ENCODE results near the gene CIBAR2. TPM values are rescaled to one million over a fixed set of nuclear protein-coding genes. Genes with fewer than 3 reads are reported as not detected.

CIBAR2 gene
- total RNA-seq, 1 donor from 2014 or later, result not detected

DNA sequence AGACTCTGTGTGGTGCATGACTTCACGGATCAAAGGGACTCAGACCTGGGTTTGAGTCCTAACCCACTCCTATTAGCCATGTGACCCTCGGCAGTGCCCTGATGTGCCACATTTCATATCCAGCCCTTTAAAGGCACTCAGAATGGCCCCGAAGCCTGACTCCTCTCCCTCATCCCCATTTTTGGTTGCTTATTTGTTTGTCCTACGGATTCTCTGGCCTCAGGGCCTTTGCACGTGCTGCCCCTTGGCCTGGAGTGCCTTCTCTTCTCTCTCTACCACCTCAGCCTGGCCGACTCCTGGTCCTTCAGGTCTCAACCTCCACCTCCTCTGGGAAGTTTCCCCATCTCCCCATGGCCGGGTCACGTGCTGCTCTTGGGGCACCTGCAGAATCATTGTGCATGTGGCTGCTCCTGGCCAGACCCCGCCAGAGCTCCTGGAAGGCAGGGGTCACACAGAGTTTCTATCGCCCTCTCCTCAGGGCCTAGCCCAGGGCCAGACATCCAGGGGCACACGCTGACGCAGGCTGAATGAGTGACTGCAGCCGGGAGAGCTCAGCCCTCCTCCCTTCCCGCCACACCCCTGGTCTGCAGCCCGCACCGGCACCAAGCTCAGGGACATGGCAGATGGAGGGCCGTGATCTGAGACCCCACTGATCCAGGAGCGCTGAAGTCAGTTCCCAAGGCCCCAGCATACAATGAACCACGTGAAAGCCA, 22.0 kb upstream of the CIBAR2 start:
- DNase-seq, result no peak
- Mint-ChIP-seq H3K36me3 (ENCODE audit: unreplicated experiment) (no peaks in the 10 kb centered on the region), H3K4me3 (ENCODE audit: unreplicated experiment) (no peak overlapping the region), H3K27ac (ENCODE audit: unreplicated experiment) (no peak overlapping the region), H3K9me3 (ENCODE audit: unreplicated experiment) (peaks cover 4% of the 10 kb centered on the region), H3K4me1 (ENCODE audit: low read depth, unreplicated experiment) (peaks cover 31% of the 10 kb centered on the region), H3K27me3 (ENCODE audit: unreplicated experiment) (peaks cover 19% of the 10 kb centered on the region)
- TF ChIP-seq, protein P1, sequence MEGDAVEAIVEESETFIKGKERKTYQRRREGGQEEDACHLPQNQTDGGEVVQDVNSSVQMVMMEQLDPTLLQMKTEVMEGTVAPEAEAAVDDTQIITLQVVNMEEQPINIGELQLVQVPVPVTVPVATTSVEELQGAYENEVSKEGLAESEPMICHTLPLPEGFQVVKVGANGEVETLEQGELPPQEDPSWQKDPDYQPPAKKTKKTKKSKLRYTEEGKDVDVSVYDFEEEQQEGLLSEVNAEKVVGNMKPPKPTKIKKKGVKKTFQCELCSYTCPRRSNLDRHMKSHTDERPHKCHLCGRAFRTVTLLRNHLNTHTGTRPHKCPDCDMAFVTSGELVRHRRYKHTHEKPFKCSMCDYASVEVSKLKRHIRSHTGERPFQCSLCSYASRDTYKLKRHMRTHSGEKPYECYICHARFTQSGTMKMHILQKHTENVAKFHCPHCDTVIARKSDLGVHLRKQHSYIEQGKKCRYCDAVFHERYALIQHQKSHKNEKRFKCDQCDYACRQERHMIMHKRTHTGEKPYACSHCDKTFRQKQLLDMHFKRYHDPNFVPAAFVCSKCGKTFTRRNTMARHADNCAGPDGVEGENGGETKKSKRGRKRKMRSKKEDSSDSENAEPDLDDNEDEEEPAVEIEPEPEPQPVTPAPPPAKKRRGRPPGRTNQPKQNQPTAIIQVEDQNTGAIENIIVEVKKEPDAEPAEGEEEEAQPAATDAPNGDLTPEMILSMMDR (IDR thresholded peaks at IDR 0.05; ENCODE audit: partially characterized antibody, unreplicated experiment), result no peak

DNA sequence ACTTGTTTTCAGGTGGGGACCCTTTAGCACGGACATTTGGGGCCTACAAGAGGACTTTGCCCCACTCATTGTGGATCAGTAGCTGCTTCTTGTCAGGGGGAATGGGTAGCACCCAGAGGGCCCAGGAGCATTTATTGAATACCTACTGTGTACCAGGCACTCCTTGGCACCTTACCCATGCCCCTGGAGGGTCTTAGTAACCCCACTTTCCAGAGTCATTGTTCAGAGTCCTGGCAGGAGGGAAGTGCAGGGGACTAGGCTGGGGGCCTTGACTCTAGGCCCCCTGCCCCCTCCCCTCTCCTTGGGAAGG, 21.0 kb upstream of the CIBAR2 start:
- peaks cover 4% of the 10 kb centered on the region for H3K9me3 Mint-ChIP-seq (ENCODE audit: unreplicated experiment)
- no peak for DNase-seq
- peak overlapping the region; percentile 68 for H3K27ac Mint-ChIP-seq (ENCODE audit: unreplicated experiment)
- no peak overlapping the region for H3K4me3 Mint-ChIP-seq (ENCODE audit: unreplicated experiment)
- TF ChIP-seq, protein P1 (IDR thresholded peaks at IDR 0.05; ENCODE audit: partially characterized antibody, unreplicated experiment), result no peak
- H3K27me3 Mint-ChIP-seq (ENCODE audit: unreplicated experiment), result peaks cover 14% of the 10 kb centered on the region
- peaks cover 26% of the 10 kb centered on the region for H3K4me1 Mint-ChIP-seq (ENCODE audit: low read depth, unreplicated experiment)
- no peaks in the 10 kb centered on the region for H3K36me3 Mint-ChIP-seq (ENCODE audit: unreplicated experiment)

DNA sequence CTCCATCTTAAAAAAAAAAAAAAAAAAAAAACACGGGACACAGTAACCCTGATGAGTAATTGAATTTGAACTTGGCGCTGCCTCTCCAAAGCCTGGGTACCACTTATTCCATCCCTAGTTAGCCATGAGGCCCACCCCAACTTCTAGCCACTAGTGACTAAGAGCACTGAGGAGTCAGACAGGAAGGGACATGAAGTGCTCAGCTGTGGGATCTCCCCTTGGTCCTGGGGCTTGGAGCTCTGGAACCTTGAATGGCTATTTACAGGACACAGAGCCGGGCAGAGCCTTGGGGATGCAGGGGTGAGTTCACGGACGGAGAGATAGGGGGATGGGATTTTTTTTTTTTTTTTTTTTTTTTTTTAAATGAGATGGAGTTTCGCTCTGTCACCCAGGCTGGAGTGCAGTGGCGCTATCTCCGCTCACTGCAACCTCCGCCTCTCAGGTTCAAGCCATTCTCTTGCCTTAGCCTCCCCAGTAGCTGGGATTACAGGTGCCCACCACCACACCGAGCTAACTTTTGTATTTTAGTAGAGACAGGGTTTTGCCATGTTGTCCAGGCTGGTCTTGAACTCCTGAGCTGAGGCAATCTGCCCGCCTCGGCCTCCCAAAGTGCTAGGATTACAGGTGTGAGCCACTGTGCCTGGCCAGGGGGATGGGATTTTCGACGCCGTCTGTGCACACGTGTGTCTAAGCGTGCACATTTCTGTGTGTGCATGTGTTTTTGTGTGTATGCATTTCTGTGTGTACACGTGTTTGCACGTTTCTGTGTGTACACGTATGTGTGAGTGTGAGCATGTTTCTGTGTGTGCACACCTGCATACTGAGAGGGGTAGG, 20.4 kb upstream of the CIBAR2 start:
- peak overlapping the region; percentile 68 for H3K27ac Mint-ChIP-seq (ENCODE audit: unreplicated experiment)
- H3K4me3 Mint-ChIP-seq (ENCODE audit: unreplicated experiment), result no peak overlapping the region
- H3K36me3 Mint-ChIP-seq (ENCODE audit: unreplicated experiment), result no peaks in the 10 kb centered on the region
- TF ChIP-seq, protein P1 (IDR thresholded peaks at IDR 0.05; ENCODE audit: partially characterized antibody, unreplicated experiment), result no peak
- H3K27me3 Mint-ChIP-seq (ENCODE audit: unreplicated experiment), result peaks cover 12% of the 10 kb centered on the region
- no peak for DNase-seq
- H3K4me1 Mint-ChIP-seq (ENCODE audit: low read depth, unreplicated experiment), result peaks cover 23% of the 10 kb centered on the region
- peaks cover 4% of the 10 kb centered on the region for H3K9me3 Mint-ChIP-seq (ENCODE audit: unreplicated experiment)

DNA sequence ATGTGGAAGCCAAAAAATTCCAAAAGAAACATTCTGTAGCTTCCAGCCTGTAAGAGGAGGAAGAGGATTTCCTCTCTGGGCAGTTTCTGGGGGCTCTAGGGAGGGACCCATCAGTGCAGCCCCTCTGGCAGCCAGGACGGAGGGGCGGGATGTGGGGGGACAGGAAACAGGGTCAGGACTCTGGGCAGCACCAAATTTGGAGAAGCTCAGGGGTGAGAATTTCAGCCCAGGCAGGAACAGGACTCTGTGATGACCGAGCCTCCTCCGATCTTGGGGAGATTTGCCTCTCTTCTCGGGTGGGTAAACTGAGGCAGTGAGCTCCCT, 18.4 kb upstream of the CIBAR2 start:
- no peak overlapping the region for H3K4me3 Mint-ChIP-seq (ENCODE audit: unreplicated experiment)

More for the DNA sequence above, 18.4 kb upstream of the CIBAR2 start:
- H3K9me3 Mint-ChIP-seq (ENCODE audit: unreplicated experiment), result peaks cover 8% of the 10 kb centered on the region
- peaks cover 23% of the 10 kb centered on the region for H3K4me1 Mint-ChIP-seq (ENCODE audit: low read depth, unreplicated experiment)
- H3K27ac Mint-ChIP-seq (ENCODE audit: unreplicated experiment), result no peak overlapping the region
- TF ChIP-seq, protein P1 (IDR thresholded peaks at IDR 0.05; ENCODE audit: partially characterized antibody, unreplicated experiment), result no peak
- no peak for DNase-seq
- H3K36me3 Mint-ChIP-seq (ENCODE audit: unreplicated experiment), result no peaks in the 10 kb centered on the region
- H3K27me3 Mint-ChIP-seq (ENCODE audit: unreplicated experiment), result peaks cover 8% of the 10 kb centered on the region
